HCT116 (cell line): ENCODE data around the gene ZP3.

Experiments used
- CEBPB ChIP-seq: IDR thresholded peaks from 2 replicates; pipeline ENCODE4 v1.6.1; 2012; ENCODE audit warnings: low read depth
- CTCF ChIP-seq, 3 experiments: fragments of 200-600 bp in 1 of 3; sonication (generic) in 1 of 3; IDR thresholded peaks in 2 of 3; conservative IDR thresholded peaks in 1 of 3; 2 replicates each; pipeline ENCODE4 v1.5.1; 2012 to 2017; ENCODE audit warnings: low read depth in 2 of 3, low read length in 2 of 3, antibody characterized with exemption in 1 of 3, borderline replicate concordance in 1 of 3, control low read depth in 1 of 3, mild to moderate bottlenecking in 1 of 3, mixed read lengths in 1 of 3, mixed run types in 1 of 3, moderate library complexity in 1 of 3; ENCODE audit not compliant: insufficient read depth in 1 of 3
- EZH2 ChIP-seq: fragments of 200-600 bp; sonication (generic); IDR thresholded peaks from 2 replicates; pipeline ENCODE4 v1.6.1; 2017; ENCODE audit warnings: antibody characterized with exemption, mixed run types
- JUND ChIP-seq: IDR thresholded peaks from 2 replicates; pipeline ENCODE4 v1.6.1; 2012
- MAX ChIP-seq: IDR thresholded peaks from 2 replicates; pipeline ENCODE4 v1.6.1; 2012
- POLR2A ChIP-seq: IDR thresholded peaks from 2 replicates; pipeline ENCODE4 v1.7.0; 2011; ENCODE audit warnings: borderline replicate concordance; ENCODE audit not compliant: insufficient read depth, insufficient read length; ENCODE audit errors: extremely low read depth
- POLR2AphosphoS5 ChIP-seq: IDR thresholded peaks from 2 replicates; pipeline ENCODE4 v1.6.1; 2011; ENCODE audit warnings: mild to moderate bottlenecking, low read depth, low read length, moderate library complexity
- REST ChIP-seq: IDR thresholded peaks from 2 replicates; pipeline ENCODE4 v1.6.1; 2012; ENCODE audit warnings: low read depth
- SP1 ChIP-seq: IDR thresholded peaks from 2 replicates; pipeline ENCODE4 v1.6.1; 2012; ENCODE audit warnings: low read depth
- TCF7L2 ChIP-seq: IDR thresholded peaks from 2 replicates; pipeline ENCODE4 v1.7.0; 2011; ENCODE audit warnings: borderline replicate concordance, inconsistent platforms; ENCODE audit not compliant: insufficient read depth, insufficient read length; ENCODE audit errors: extremely low read depth
- YY1 ChIP-seq: IDR thresholded peaks from 2 replicates; pipeline ENCODE4 v1.6.1; 2011; ENCODE audit warnings: low read length, low read depth, moderate library complexity, mild to moderate bottlenecking; ENCODE audit not compliant: insufficient replicate concordance; ENCODE audit errors: extremely low read depth

DNA sequence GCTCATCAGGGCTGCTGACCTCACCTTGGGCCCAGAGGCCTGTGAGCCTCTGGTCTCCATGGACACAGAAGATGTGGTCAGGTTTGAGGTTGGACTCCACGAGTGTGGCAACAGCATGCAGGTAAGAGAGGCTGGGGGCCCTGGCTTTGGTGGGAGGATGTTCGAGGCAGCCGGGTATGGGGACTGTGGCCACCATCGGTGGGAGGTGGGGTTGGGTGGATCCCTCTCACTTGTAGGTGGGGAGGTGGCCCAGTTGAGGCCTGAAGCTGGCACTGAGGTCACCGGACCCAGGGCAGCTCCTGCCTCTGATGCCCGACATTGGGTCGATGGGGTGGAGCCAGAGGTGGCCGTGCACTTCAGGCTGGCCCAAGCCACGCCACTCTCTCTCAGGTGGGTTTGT lies 406 bp downstream of the ZP3 start:
- TF ChIP-seq JUND (no peak), MAX (no peak), EZH2 (no peak), CTCF (IDR thresholded peaks at IDR 0.05 in 2 of 3, conservative IDR thresholded peaks at IDR 0.05 in 1 of 3; ENCODE audit: borderline replicate concordance in 1 of 3, insufficient read depth in 1 of 3, low read depth in 2 of 3, low read length in 2 of 3) (no peak), POLR2AphosphoS5 (no peak), YY1 (no peak), SP1 (no peak), REST (no peak), POLR2A (no peak), TCF7L2 (no peak), CEBPB (no peak)
